Measurements from ENCODE around the gene SIRPG.
"Not testable (repeated sequence)": the region's sequence is repeated elsewhere in the genome, so short reads cannot be mapped to it uniquely, and the experiment has no call there.

Gene SIRPG

GRCh38 chr20:1646975-1647431 lies 10.6 kb downstream of the SIRPG start:
- no peak overlapping the region for H3K27ac ChIP-seq
- no peak for TF ChIP-seq CTCF (conservative IDR thresholded peaks at IDR 0.05)

GRCh38 chr20:1644101-1644962 lies 13.2 kb downstream of the SIRPG start:
- no peak overlapping the region for H3K27ac ChIP-seq
- TF ChIP-seq CTCF (conservative IDR thresholded peaks at IDR 0.05), result no peak

GRCh38 chr20:1638643-1639042 lies 18.9 kb downstream of the SIRPG start:
- not testable (repeated sequence) for H3K27ac ChIP-seq

GRCh38 chr20:1637755-1638154 lies 19.8 kb downstream of the SIRPG start:
- TF ChIP-seq CTCF (conservative IDR thresholded peaks at IDR 0.05), result no peak
- no peak overlapping the region for H3K27ac ChIP-seq

GRCh38 chr20:1637226-1637625 lies 20.4 kb downstream of the SIRPG start:
- TF ChIP-seq CTCF (conservative IDR thresholded peaks at IDR 0.05), result no peak
- no peak overlapping the region for H3K27ac ChIP-seq

GRCh38 chr20:1636621-1637020 lies 21.0 kb downstream of the SIRPG start:
- TF ChIP-seq CTCF (conservative IDR thresholded peaks at IDR 0.05), result no peak
- H3K27ac ChIP-seq, result no peak overlapping the region

GRCh38 chr20:1635291-1635979 lies 22.1 kb downstream of the SIRPG start:
- H3K27ac ChIP-seq, result no peak overlapping the region
- no peak for TF ChIP-seq CTCF (conservative IDR thresholded peaks at IDR 0.05)

- TF ChIP-seq CTCF (conservative IDR thresholded peaks at IDR 0.05), result no peak
- no peak overlapping the region for H3K27ac ChIP-seq
Observed at GRCh38 chr20:1633535-1633934, 24.0 kb downstream of the SIRPG start.

All from VCaP (cell line).